ENCODE results near the gene HSPB6. TPM values are rescaled to one million over a fixed set of nuclear protein-coding genes. Genes with fewer than 3 reads are reported as not detected.

Gene HSPB6
- total RNA-seq, 1 donor from 2014 or later: 1.9 TPM

DNA sequence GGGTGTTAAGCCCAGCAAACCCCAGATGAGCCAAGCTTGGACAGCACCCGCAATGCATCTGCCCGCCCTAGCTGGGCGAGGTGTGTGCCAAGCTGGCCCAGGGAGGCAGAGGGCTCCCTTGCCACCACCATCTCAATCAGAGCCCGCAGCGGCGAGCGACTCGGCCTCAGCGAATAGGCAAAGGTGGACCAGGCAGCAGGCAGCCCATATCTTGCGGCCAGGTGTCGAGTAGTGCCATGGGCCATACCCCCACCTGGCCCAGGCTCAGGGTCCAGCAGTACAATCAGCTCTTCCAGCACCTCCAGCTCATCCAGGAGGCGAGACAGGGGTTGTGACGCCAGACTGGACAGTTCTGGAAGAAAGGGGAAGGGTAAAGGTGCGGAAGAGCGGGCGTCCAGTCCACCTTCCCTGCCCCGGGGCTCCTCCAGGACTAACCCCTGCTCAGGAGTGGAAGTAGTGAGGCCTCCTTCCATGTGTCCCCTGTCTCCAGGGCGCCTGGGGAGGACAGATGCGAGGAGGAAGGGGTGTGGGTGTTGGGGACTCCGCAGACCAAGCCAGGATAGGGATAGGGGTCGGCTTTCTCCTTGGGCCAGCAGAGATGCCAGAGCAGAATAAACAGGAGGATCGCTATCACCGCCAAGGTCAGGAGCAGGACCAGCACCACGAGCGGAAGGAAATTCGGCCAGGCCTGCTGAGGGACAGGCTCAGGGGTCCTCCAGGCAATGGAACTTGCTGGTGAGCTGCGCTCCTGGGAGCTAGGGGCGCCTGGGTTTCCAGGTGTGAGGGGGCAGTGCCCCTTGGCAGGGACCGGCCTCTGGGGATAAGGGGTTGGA is 17.3 kb downstream of the HSPB6 start:
- Histone ChIP-seq H3K79me2 (ENCODE audit: insufficient read depth, low read length) (no peaks in the 10 kb centered on the region), H3K4me1 (ENCODE audit: insufficient read depth, low read length) (peaks cover 5% of the 10 kb centered on the region), H4K20me1 (ENCODE audit: insufficient read depth, low read length) (peaks cover 24% of the 10 kb centered on the region), H3K4me2 (ENCODE audit: low read length) (peak overlapping the region; percentile 100), H2AFZ (ENCODE audit: low read depth, low read length) (no peak overlapping the region), H3K27ac (ENCODE audit: low read depth, low read length) (no peak overlapping the region), H3K36me3 (ENCODE audit: insufficient read depth, low read length) (peaks cover 8% of the 10 kb centered on the region), H3K4me3 (ENCODE audit: insufficient read depth, low read depth, low read length) (peak overlapping the region; percentile 67), H3K9ac (ENCODE audit: low read length) (peak overlapping the region; percentile 66), H3K9me3 (ENCODE audit: insufficient read depth, low read depth, low read length) (no peaks in the 10 kb centered on the region), H3K27me3 (ENCODE audit: insufficient read depth, low read length) (no peaks in the 10 kb centered on the region)
- H3K27ac Mint-ChIP-seq (ENCODE audit: unreplicated experiment): no peak overlapping the region
- DNase-seq (ENCODE audit: low read depth): no peak
- no peaks in the 10 kb centered on the region for H3K9me3 Mint-ChIP-seq (ENCODE audit: unreplicated experiment)
- no peaks in the 10 kb centered on the region for H3K4me1 Mint-ChIP-seq (ENCODE audit: low read depth, unreplicated experiment)
- H3K27me3 Mint-ChIP-seq (ENCODE audit: low read depth, unreplicated experiment): no peaks in the 10 kb centered on the region
- TF ChIP-seq CTCF (IDR thresholded peaks at IDR 0.05; ENCODE audit: insufficient read depth, low read depth, low read length): no peak
- TF ChIP-seq EZH2 (IDR thresholded peaks at IDR 0.05; ENCODE audit: insufficient read depth, low read length): no peak
- H3K4me3 Mint-ChIP-seq (ENCODE audit: unreplicated experiment): peak overlapping the region; percentile 54
- FAIRE-seq: no peak
- H3K36me3 Mint-ChIP-seq (ENCODE audit: low read depth, unreplicated experiment): peaks cover 9% of the 10 kb centered on the region

GRCh38 chr19:35738887-35739229 is 18.0 kb downstream of the HSPB6 start:
- Mint-ChIP-seq H3K27ac (ENCODE audit: unreplicated experiment) (no peak overlapping the region), H3K4me1 (ENCODE audit: low read depth, unreplicated experiment) (no peaks in the 10 kb centered on the region), H3K36me3 (ENCODE audit: low read depth, unreplicated experiment) (peaks cover 14% of the 10 kb centered on the region), H3K4me3 (ENCODE audit: unreplicated experiment) (no peak overlapping the region), H3K9me3 (ENCODE audit: unreplicated experiment) (no peaks in the 10 kb centered on the region), H3K27me3 (ENCODE audit: low read depth, unreplicated experiment) (no peaks in the 10 kb centered on the region)
- peaks cover 8% of the 10 kb centered on the region for H3K36me3 ChIP-seq (ENCODE audit: insufficient read depth, low read length)
- H3K27me3 ChIP-seq (ENCODE audit: insufficient read depth, low read length): no peaks in the 10 kb centered on the region
- H4K20me1 ChIP-seq (ENCODE audit: insufficient read depth, low read length): peaks cover 31% of the 10 kb centered on the region
- H3K79me2 ChIP-seq (ENCODE audit: insufficient read depth, low read length): no peaks in the 10 kb centered on the region
- no peaks in the 10 kb centered on the region for H3K9me3 ChIP-seq (ENCODE audit: insufficient read depth, low read depth, low read length)
- H3K4me1 ChIP-seq (ENCODE audit: insufficient read depth, low read length): peaks cover 5% of the 10 kb centered on the region
- H3K9ac ChIP-seq (ENCODE audit: low read length): no peak overlapping the region
- TF ChIP-seq EZH2 (IDR thresholded peaks at IDR 0.05; ENCODE audit: insufficient read depth, low read length) (no peak), CTCF (IDR thresholded peaks at IDR 0.05; ENCODE audit: insufficient read depth, low read depth, low read length) (no peak)
- H3K4me3 ChIP-seq (ENCODE audit: insufficient read depth, low read depth, low read length): no peak overlapping the region
- no peak overlapping the region for H3K27ac ChIP-seq (ENCODE audit: low read depth, low read length)
- DNase-seq (ENCODE audit: low read depth) (no peak), FAIRE-seq (no peak)
- no peak overlapping the region for H3K4me2 ChIP-seq (ENCODE audit: low read length)
- no peak overlapping the region for H2AFZ ChIP-seq (ENCODE audit: low read depth, low read length)

Measured in astrocyte (in vitro differentiated cells and primary cell).